ENCODE results near the gene ITPKC. TPM values are rescaled to one million over a fixed set of nuclear protein-coding genes. Genes with fewer than 3 reads are reported as not detected.

ITPKC gene
- total and polyA plus RNA-seq, 9 of the 15 experiments (the other 6 are each of a cell fraction or from before 2014, with no cell fraction given) = 0.08 to 9.3 (median 5.8) TPM

DNA sequence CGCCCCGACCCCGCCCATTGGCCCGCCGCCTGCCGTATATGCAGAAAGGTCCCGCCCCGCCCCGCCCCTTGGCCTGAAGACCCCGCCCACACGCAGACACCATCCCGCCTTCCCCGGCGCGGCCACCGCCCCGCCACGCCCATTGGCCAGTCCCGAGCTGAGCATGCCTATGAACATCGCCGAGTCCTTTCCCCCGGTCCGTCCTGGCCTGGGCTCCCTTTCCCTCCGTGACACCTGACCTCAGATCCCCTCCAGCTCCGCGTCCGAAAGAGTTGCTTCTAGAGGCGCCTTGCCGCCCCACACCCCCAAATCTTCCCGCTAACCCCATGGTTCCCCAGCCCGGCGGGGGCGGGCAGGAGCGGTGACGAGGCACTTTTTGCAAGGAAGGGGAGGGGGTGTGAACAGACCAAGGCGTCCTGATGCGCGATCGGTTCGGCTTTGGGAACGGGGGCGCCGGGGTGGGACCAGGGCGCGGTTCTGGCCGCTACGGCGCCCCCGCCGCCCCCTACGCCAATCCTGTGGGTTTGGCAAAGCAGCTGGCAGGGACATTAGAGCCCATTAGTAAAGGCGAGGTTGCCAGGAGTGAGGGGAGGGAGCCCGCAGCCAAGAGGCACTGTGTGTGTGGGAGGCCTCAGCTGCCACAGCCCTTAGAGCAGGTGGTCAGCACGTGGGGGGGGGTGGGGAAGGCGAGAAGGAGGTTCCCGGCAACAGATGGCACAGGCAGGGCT, 26.1 kb upstream of the ITPKC start (continued):
- TF ChIP-seq, protein P1, sequence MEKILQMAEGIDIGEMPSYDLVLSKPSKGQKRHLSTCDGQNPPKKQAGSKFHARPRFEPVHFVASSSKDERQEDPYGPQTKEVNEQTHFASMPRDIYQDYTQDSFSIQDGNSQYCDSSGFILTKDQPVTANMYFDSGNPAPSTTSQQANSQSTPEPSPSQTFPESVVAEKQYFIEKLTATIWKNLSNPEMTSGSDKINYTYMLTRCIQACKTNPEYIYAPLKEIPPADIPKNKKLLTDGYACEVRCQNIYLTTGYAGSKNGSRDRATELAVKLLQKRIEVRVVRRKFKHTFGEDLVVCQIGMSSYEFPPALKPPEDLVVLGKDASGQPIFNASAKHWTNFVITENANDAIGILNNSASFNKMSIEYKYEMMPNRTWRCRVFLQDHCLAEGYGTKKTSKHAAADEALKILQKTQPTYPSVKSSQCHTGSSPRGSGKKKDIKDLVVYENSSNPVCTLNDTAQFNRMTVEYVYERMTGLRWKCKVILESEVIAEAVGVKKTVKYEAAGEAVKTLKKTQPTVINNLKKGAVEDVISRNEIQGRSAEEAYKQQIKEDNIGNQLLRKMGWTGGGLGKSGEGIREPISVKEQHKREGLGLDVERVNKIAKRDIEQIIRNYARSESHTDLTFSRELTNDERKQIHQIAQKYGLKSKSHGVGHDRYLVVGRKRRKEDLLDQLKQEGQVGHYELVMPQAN (IDR thresholded peaks at IDR 0.05; ENCODE audit: borderline replicate concordance) = peak; percentile 82
- TF ChIP-seq, protein P2, sequence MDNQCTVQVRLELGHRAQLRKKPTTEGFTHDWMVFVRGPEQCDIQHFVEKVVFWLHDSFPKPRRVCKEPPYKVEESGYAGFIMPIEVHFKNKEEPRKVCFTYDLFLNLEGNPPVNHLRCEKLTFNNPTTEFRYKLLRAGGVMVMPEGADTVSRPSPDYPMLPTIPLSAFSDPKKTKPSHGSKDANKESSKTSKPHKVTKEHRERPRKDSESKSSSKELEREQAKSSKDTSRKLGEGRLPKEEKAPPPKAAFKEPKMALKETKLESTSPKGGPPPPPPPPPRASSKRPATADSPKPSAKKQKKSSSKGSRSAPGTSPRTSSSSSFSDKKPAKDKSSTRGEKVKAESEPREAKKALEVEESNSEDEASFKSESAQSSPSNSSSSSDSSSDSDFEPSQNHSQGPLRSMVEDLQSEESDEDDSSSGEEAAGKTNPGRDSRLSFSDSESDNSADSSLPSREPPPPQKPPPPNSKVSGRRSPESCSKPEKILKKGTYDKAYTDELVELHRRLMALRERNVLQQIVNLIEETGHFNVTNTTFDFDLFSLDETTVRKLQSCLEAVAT (IDR thresholded peaks at IDR 0.05) = no peak
- peak; percentile 91 for TF ChIP-seq MYC (IDR thresholded peaks at IDR 0.05; ENCODE audit: low read depth, low read length)
- peak; percentile 84 for TF ChIP-seq MYC (CRISPR knock-in tag; IDR thresholded peaks at IDR 0.05; ENCODE audit: borderline replicate concordance, low read depth)
- 0 out of 2 replicates have a peak, but pooled peaks have one; percentile 61 for TF ChIP-seq BRD4 (IDR thresholded peaks at IDR 0.05)
- no peak; the same call in 1 of the 2 replicates for TF ChIP-seq ZNF740 (CRISPR knock-in tag; IDR thresholded peaks at IDR 0.05)
- peak in 1 of 2 experiments; percentile 80; a peak in 2 of 4 replicates for TF ChIP-seq ZNF740 (tag; IDR thresholded peaks at IDR 0.05)
- TF ChIP-seq CHD2 (IDR thresholded peaks at IDR 0.05; ENCODE audit: low read depth, low read length) = no peak
- TF ChIP-seq ZNF347 (CRISPR knock-in tag; IDR thresholded peaks at IDR 0.05; ENCODE audit: low read depth) = no peak
- TF ChIP-seq, protein P3, sequence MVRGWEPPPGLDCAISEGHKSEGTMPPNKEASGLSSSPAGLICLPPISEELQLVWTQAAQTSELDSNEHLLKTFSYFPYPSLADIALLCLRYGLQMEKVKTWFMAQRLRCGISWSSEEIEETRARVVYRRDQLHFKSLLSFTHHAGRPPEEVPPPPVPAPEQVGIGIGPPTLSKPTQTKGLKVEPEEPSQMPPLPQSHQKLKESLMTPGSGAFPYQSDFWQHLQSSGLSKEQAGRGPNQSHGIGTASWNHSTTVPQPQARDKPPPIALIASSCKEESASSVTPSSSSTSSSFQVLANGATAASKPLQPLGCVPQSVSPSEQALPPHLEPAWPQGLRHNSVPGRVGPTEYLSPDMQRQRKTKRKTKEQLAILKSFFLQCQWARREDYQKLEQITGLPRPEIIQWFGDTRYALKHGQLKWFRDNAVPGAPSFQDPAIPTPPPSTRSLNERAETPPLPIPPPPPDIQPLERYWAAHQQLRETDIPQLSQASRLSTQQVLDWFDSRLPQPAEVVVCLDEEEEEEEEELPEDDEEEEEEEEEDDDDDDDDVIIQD (CRISPR knock-in tag; IDR thresholded peaks at IDR 0.05) = no peak
- TF ChIP-seq TEAD4 (IDR thresholded peaks at IDR 0.05; ENCODE audit: low read length) = peak; percentile 26; the same call in 1 of the 2 replicates
- no peak for TF ChIP-seq TEAD4 (CRISPR knock-in tag; IDR thresholded peaks at IDR 0.05; ENCODE audit: borderline replicate concordance)
- TF ChIP-seq ZSCAN29 (IDR thresholded peaks at IDR 0.05) = no peak
- TF ChIP-seq SPI1 (IDR thresholded peaks at IDR 0.05; ENCODE audit: borderline replicate concordance, low read depth, low read length) = no peak
- no peak for TF ChIP-seq ZNF707 (CRISPR knock-in tag; conservative IDR thresholded peaks at IDR 0.05)
- 0 out of 2 replicates have a peak, but pooled peaks have one; percentile 9 for TF ChIP-seq FOSL1 (tag; conservative IDR thresholded peaks at IDR 0.05)
- TF ChIP-seq COPS2 (conservative IDR thresholded peaks at IDR 0.05) = no peak
- TF ChIP-seq HBP1 (CRISPR knock-in tag; IDR thresholded peaks at IDR 0.05) = 0 out of 2 replicates have a peak, but pooled peaks have one; percentile 35
- TF ChIP-seq MTA3 (IDR thresholded peaks at IDR 0.05; ENCODE audit: borderline replicate concordance) = peak; percentile 79
- TF ChIP-seq NFYB (IDR thresholded peaks at IDR 0.05; ENCODE audit: extremely low read depth, insufficient read length) = peak; percentile 49
- TF ChIP-seq EGR1 (conservative IDR thresholded peaks at IDR 0.05) = peak; percentile 98
- TF ChIP-seq ZKSCAN8 (CRISPR knock-in tag; IDR thresholded peaks at IDR 0.05) = no peak
